Keratinocyte (primary cell): Measurements from ENCODE around the gene TMEM30A. TPM values are rescaled to one million over a fixed set of nuclear protein-coding genes. Genes with fewer than 3 reads are reported as not detected.

Experiments
- DNase-seq: peaks from one replicate; pipeline ENCODE4 v3.0.0-alpha.2; 2011; ENCODE audit warnings: low read depth, missing footprints, low spot score
- FAIRE-seq: peaks from 2 replicates; lab custom pipeline; 2011; peaks lifted over from hg19 to GRCh38; lab: Jason Lieb, UNC
- H2AFZ ChIP-seq: 2 replicates; pipeline ENCODE4 v1.6.0; 2012; ENCODE audit warnings: low read length, control low read depth, inconsistent platforms; ENCODE audit not compliant: control insufficient read depth
- H3K27ac ChIP-seq: 2 replicates; pipeline ENCODE4 v1.5.1; 2011; ENCODE audit warnings: low read length; ENCODE audit not compliant: control insufficient read depth, insufficient read depth
- H3K27me3 ChIP-seq: 3 replicates; pipeline ENCODE4 v1.6.0; 2011; ENCODE audit warnings: low read length; ENCODE audit not compliant: control insufficient read depth, insufficient read depth; ENCODE audit errors: extremely low read depth
- H3K36me3 ChIP-seq, 2 experiments: 2 replicates in 1 of 2; 3 replicates in 1 of 2; pipeline ENCODE4 v1.5.1; 2011; ENCODE audit warnings: low read length in 2 of 2, mild to moderate bottlenecking in 1 of 2; ENCODE audit not compliant: control insufficient read depth in 2 of 2, insufficient read depth in 2 of 2; ENCODE audit errors: extremely low read depth in 1 of 2
- H3K4me1 ChIP-seq: 3 replicates; pipeline ENCODE4 v1.5.1; 2011; ENCODE audit warnings: low read length; ENCODE audit not compliant: control insufficient read depth, insufficient read depth; ENCODE audit errors: extremely low read depth
- H3K4me2 ChIP-seq: 3 replicates; pipeline ENCODE4 v1.6.0; 2011; ENCODE audit warnings: low read depth, low read length; ENCODE audit not compliant: control insufficient read depth, insufficient read depth; ENCODE audit errors: extremely low read depth
- H3K4me3 ChIP-seq, 3 experiments: fragments of 200-600 bp in 1 of 3; sonication (generic) in 1 of 3; 2 replicates in 2 of 3; 3 replicates in 1 of 3; pipeline ENCODE4 v1.5.1; 2011 to 2016; ENCODE audit warnings: low read length in 3 of 3, mild to moderate bottlenecking in 3 of 3, control low read depth in 2 of 3, inconsistent platforms in 1 of 3, low read depth in 1 of 3, mixed read lengths in 1 of 3, mixed run types in 1 of 3, moderate library complexity in 1 of 3; ENCODE audit not compliant: control insufficient read depth in 2 of 3, insufficient read depth in 2 of 3; ENCODE audit errors: extremely low read depth in 1 of 3
- H3K79me2 ChIP-seq: 2 replicates; pipeline ENCODE4 v1.6.0; 2012; ENCODE audit warnings: low read length; ENCODE audit not compliant: control insufficient read depth, insufficient read depth
- H3K9ac ChIP-seq: 3 replicates; pipeline ENCODE4 v1.6.0; 2011; ENCODE audit warnings: low read length; ENCODE audit not compliant: control insufficient read depth, insufficient read depth; ENCODE audit errors: extremely low read depth
- H3K9me1 ChIP-seq: 3 replicates; pipeline ENCODE4 v1.6.0; 2011; ENCODE audit warnings: low read length; ENCODE audit not compliant: control insufficient read depth, insufficient read depth; ENCODE audit errors: extremely low read depth
- H3K9me3 ChIP-seq: 2 replicates; pipeline ENCODE4 v1.5.1; 2012; ENCODE audit warnings: low read depth, low read length; ENCODE audit not compliant: control insufficient read depth
- H4K20me1 ChIP-seq: 3 replicates; pipeline ENCODE4 v1.6.0; 2011; ENCODE audit warnings: low read length; ENCODE audit not compliant: control insufficient read depth, insufficient read depth; ENCODE audit errors: extremely low read depth
- CTCF ChIP-seq, 3 experiments: IDR thresholded peaks in 1 of 3; conservative IDR thresholded peaks in 1 of 3; optimal IDR thresholded peaks in 1 of 3; 2 replicates in 2 of 3; 3 replicates in 1 of 3; pipeline versions ENCODE3 to v1.5.1; 2011; ENCODE audit warnings: low read length in 3 of 3, mild to moderate bottlenecking in 3 of 3, moderate library complexity in 2 of 3, control low read depth in 1 of 3, inconsistent platforms in 1 of 3; ENCODE audit not compliant: insufficient read depth in 2 of 3; ENCODE audit errors: extremely low read depth in 1 of 3
- EZH2 ChIP-seq: IDR thresholded peaks from one replicate; pipeline ENCODE4 v1.6.1; 2012; ENCODE audit warnings: inconsistent platforms, mild to moderate bottlenecking, low read length, moderate library complexity
- dilution Hi-C: fragments of 300-500 bp; cut with MboI; formaldehyde crosslinking; loops from one replicate; pipeline ENCODE4 v1.7.0; 2020; ENCODE audit warnings: low sequenced_read_pairs; ENCODE audit not compliant: extremely low pct_ligation_motif_present
- polyA plus RNA-seq, 5 experiments: library from polyadenylated mRNA; depleted of rRNA in 3 of 5; stranded (reverse) in 3 of 5; stranded (forward) in 1 of 5; unstranded in 1 of 5; fragments of >200 nt; gene quantifications; 1 replicate in 1 of 5; 2 replicates in 3 of 5; 3 replicates in 1 of 5; pipeline versions ENCODE4 v1.2.1 to v1.2.3, GENCODE V29; 2011 to 2012; ENCODE audit warnings: missing spikeins in 2 of 5, low read depth in 1 of 5, low replicate concordance in 1 of 5

The TMEM30A gene
- polyA plus RNA-seq, 1 donor (not counting 4 experiments of a cell fraction or from before 2014, with no cell fraction given), result 50.2 TPM

- H3K9me3 ChIP-seq, result no peaks in the 10 kb centered on the region
- H3K4me2 ChIP-seq, result no peak overlapping the region
- no peaks in the 10 kb centered on the region for H4K20me1 ChIP-seq
- no peaks in the 10 kb centered on the region for H3K27me3 ChIP-seq
- H2AFZ ChIP-seq, result no peak overlapping the region
- FAIRE-seq (peak; percentile 5), DNase-seq (no peak)
- TF ChIP-seq EZH2 (no peak), CTCF (optimal IDR thresholded peaks at IDR 0.05 in 1 of 3, IDR thresholded peaks at IDR 0.05 in 1 of 3, conservative IDR thresholded peaks at IDR 0.05 in 1 of 3; ENCODE audit: extremely low read depth in 1 of 3, insufficient read depth in 2 of 3, low read length in 3 of 3) (no peak)
- no peak overlapping the region for H3K9ac ChIP-seq
- no peaks in the 10 kb centered on the region for H3K9me1 ChIP-seq
- peaks cover 2 to 5% of the 10 kb centered on the region in 2 experiments for H3K36me3 ChIP-seq
- peaks cover 1% of the 10 kb centered on the region for H3K4me1 ChIP-seq
- dilution Hi-C loops, result no loop called here
- H3K4me3 ChIP-seq, result no peak overlapping the region
- no peak overlapping the region for H3K27ac ChIP-seq
- peaks cover 16% of the 10 kb centered on the region for H3K79me2 ChIP-seq
Observed at GRCh38 chr6:75262716-75263400, 21.7 kb downstream of the TMEM30A start.

GRCh38 chr6:75261299-75261698, 23.3 kb downstream of the TMEM30A start:
- no peaks in the 10 kb centered on the region for H3K9me3 ChIP-seq
- no peak overlapping the region for H3K4me2 ChIP-seq
- H2AFZ ChIP-seq, result no peak overlapping the region
- H3K27me3 ChIP-seq, result no peaks in the 10 kb centered on the region
- H3K4me3 ChIP-seq, result no peak overlapping the region
- no peaks in the 10 kb centered on the region for H3K9me1 ChIP-seq
- TF ChIP-seq EZH2 (no peak), CTCF (optimal IDR thresholded peaks at IDR 0.05 in 1 of 3, IDR thresholded peaks at IDR 0.05 in 1 of 3, conservative IDR thresholded peaks at IDR 0.05 in 1 of 3; ENCODE audit: extremely low read depth in 1 of 3, insufficient read depth in 2 of 3, low read length in 3 of 3) (no peak)
- H4K20me1 ChIP-seq, result no peaks in the 10 kb centered on the region
- dilution Hi-C loops, result no loop called here
- no peak overlapping the region for H3K27ac ChIP-seq
- no peaks in the 10 kb centered on the region for H3K4me1 ChIP-seq
- DNase-seq, result no peak
- H3K36me3 ChIP-seq, result peaks cover 4 to 5% of the 10 kb centered on the region in 2 experiments
- no peak for FAIRE-seq
- H3K9ac ChIP-seq, result no peak overlapping the region
- peaks cover 7% of the 10 kb centered on the region for H3K79me2 ChIP-seq
